ENCODE results near the gene TIMD4. TPM values are rescaled to one million over a fixed set of nuclear protein-coding genes. Genes with fewer than 3 reads are reported as not detected.

TIMD4 gene
- total RNA-seq, 1 experiment from 2014 or later: not detected

DNA sequence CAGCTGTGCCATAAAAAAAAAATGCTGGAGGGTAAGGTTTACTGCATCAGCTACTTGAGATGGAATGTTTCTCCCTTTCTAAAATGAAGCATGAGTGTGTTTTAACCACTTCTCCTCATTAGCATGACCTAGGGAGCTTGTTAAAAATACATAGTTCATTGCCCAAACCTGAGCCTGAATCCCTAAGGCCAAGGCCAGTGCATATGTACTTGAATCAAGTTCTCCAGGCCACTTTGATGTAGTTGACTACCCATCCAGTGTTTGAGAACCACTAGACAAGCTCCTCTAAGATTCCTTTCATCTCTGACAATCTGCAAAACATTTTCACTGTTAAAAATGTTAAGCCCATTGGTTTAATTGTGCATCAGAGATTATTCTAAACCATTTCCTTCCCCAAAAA, 6.7 kb downstream of the TIMD4 start:
- Histone ChIP-seq H2AFZ (ENCODE audit: low read length) (no peak overlapping the region), H3K56ac (ENCODE audit: insufficient read length, low read depth, low read length) (no peak overlapping the region), H3K14ac (ENCODE audit: insufficient read depth, low read length) (no peak overlapping the region)

More for the DNA sequence above, 6.7 kb downstream of the TIMD4 start:
- Histone ChIP-seq H2BK20ac (ENCODE audit: low read depth, low read length, poor library complexity, severe bottlenecking) (no peak overlapping the region), H3K27me3 (ENCODE audit: insufficient read depth, low read length) (no peaks in the 10 kb centered on the region), H2BK15ac (ENCODE audit: low read depth, low read length) (no peak overlapping the region), H3T11ph (ENCODE audit: low read length) (no peak overlapping the region), H4K8ac (replicated peaks; ENCODE audit: insufficient read length, low read depth, low read length) (no peak overlapping the region), H4K5ac (ENCODE audit: insufficient read length, low read depth, low read length) (no peak overlapping the region), H3K4ac (ENCODE audit: low read depth, low read length) (no peak overlapping the region), H2BK12ac (ENCODE audit: insufficient read length, low read depth, low read length) (no peak overlapping the region), H3K9me3 (ENCODE audit: control insufficient read depth, low read depth, low read length) (no peaks in the 10 kb centered on the region), H3K27ac (ENCODE audit: insufficient read length, low read depth, low read length) (no peak overlapping the region), H4K20me1 (ENCODE audit: control insufficient read depth, insufficient read depth, insufficient read length) (no peaks in the 10 kb centered on the region), H4K91ac (ENCODE audit: insufficient read length, low read depth, low read length) (no peak overlapping the region), H3K23ac (ENCODE audit: insufficient read length, low read depth, low read length) (no peak overlapping the region), H3K79me2 (ENCODE audit: insufficient read depth, low read length) (no peaks in the 10 kb centered on the region), H3K79me1 (ENCODE audit: insufficient read depth, low read depth, low read length, poor library complexity, severe bottlenecking) (no peaks in the 10 kb centered on the region), H3K18ac (ENCODE audit: insufficient read length, low read depth, low read length) (no peak overlapping the region), H2AK5ac (ENCODE audit: insufficient read length, low read length) (no peak overlapping the region), H2BK5ac (ENCODE audit: insufficient read length, low read length) (no peak overlapping the region), H2BK120ac (ENCODE audit: low read depth, low read length, poor library complexity, severe bottlenecking) (no peak overlapping the region), H3K9ac (ENCODE audit: extremely low read depth, insufficient read length, low read length) (no peak overlapping the region), H3K4me1 (ENCODE audit: insufficient read depth, low read length) (no peaks in the 10 kb centered on the region; the same call in 1 of the 2 replicates), H3K23me2 (ENCODE audit: insufficient read length, low read depth, low read length, poor library complexity, severe bottlenecking) (no peaks in the 10 kb centered on the region), H3K4me2 (ENCODE audit: insufficient read depth, insufficient read length, low read length) (no peak overlapping the region)
- H3K27ac Mint-ChIP-seq: no peak overlapping the region
- no peak for DNase-seq
- no peaks in the 10 kb centered on the region; a peak in 1 of 5 replicates for H3K9me3 Mint-ChIP-seq
- no peaks in the 10 kb centered on the region for H3K27me3 Mint-ChIP-seq (ENCODE audit: low read depth)
- peaks cover 0 to 2% (median 0%) of the 10 kb centered on the region in 3 experiments; a peak in 3 of 7 replicates for H3K36me3 Mint-ChIP-seq (ENCODE audit: insufficient read depth in 1 of 3, low read depth in 3 of 3)
- peaks cover 18 to 20% of the 10 kb centered on the region in 2 experiments for H3K4me1 Mint-ChIP-seq
- H3K4me3 Mint-ChIP-seq: no peak overlapping the region
- TF ChIP-seq, protein P1, sequence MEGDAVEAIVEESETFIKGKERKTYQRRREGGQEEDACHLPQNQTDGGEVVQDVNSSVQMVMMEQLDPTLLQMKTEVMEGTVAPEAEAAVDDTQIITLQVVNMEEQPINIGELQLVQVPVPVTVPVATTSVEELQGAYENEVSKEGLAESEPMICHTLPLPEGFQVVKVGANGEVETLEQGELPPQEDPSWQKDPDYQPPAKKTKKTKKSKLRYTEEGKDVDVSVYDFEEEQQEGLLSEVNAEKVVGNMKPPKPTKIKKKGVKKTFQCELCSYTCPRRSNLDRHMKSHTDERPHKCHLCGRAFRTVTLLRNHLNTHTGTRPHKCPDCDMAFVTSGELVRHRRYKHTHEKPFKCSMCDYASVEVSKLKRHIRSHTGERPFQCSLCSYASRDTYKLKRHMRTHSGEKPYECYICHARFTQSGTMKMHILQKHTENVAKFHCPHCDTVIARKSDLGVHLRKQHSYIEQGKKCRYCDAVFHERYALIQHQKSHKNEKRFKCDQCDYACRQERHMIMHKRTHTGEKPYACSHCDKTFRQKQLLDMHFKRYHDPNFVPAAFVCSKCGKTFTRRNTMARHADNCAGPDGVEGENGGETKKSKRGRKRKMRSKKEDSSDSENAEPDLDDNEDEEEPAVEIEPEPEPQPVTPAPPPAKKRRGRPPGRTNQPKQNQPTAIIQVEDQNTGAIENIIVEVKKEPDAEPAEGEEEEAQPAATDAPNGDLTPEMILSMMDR (conservative IDR thresholded peaks at IDR 0.05): no peak

Data from H9 (cell line).